ENCODE measurements around the gene CXCR5.

Gene CXCR5

GRCh38 chr11:118923721-118924587 lies 40.3 kb downstream of the CXCR5 start:
- DNase-seq: no peak
- no peaks in the 10 kb centered on the region for H3K36me3 ChIP-seq
- H3K27me3 ChIP-seq (ENCODE audit: insufficient read depth, low read depth, severe bottlenecking): no peaks in the 10 kb centered on the region
- no peak for TF ChIP-seq CTCF (IDR thresholded peaks at IDR 0.05; ENCODE audit: low read depth, low read length)
- no peak overlapping the region for H3K27ac ChIP-seq
- no peaks in the 10 kb centered on the region for H3K9me3 ChIP-seq (ENCODE audit: severe bottlenecking)
- H3K4me3 ChIP-seq (ENCODE audit: low read depth, low read length): peak overlapping the region; percentile 76

- Histone ChIP-seq H3K27me3 (ENCODE audit: insufficient read depth, low read depth, severe bottlenecking) (no peaks in the 10 kb centered on the region), H3K4me3 (ENCODE audit: low read depth, low read length) (peak overlapping the region; percentile 76), H3K9me3 (ENCODE audit: severe bottlenecking) (no peaks in the 10 kb centered on the region), H3K36me3 (no peaks in the 10 kb centered on the region), H3K27ac (peak overlapping the region; percentile 3; the same call in 1 of the 2 replicates)
- TF ChIP-seq CTCF (IDR thresholded peaks at IDR 0.05; ENCODE audit: low read depth, low read length): 0 out of 2 replicates have a peak, but pooled peaks have one; percentile 1
- peak; percentile 59 for DNase-seq
Observed at GRCh38 chr11:118924591-118925585, 41.2 kb downstream of the CXCR5 start.

- no peak for DNase-seq
Observed at GRCh38 chr11:118927554-118928100, 43.9 kb downstream of the CXCR5 start.

GRCh38 chr11:118928101-118928869 lies 44.6 kb downstream of the CXCR5 start:
- peak; percentile 96 for TF ChIP-seq CTCF (IDR thresholded peaks at IDR 0.05; ENCODE audit: low read depth, low read length)
- peak; percentile 91 for DNase-seq
- H3K27ac ChIP-seq: peak overlapping the region; percentile 66

More at GRCh38 chr11:118927554-118928100, 43.9 kb downstream of the CXCR5 start:
- H3K4me3 ChIP-seq (ENCODE audit: low read depth, low read length): peak overlapping the region; percentile 61; the same call in 1 of the 2 replicates
- no peaks in the 10 kb centered on the region for H3K36me3 ChIP-seq
- H3K9me3 ChIP-seq (ENCODE audit: severe bottlenecking): no peaks in the 10 kb centered on the region
- no peaks in the 10 kb centered on the region for H3K27me3 ChIP-seq (ENCODE audit: insufficient read depth, low read depth, severe bottlenecking)
- H3K27ac ChIP-seq: no peak overlapping the region
- no peak for TF ChIP-seq CTCF (IDR thresholded peaks at IDR 0.05; ENCODE audit: low read depth, low read length)

More at GRCh38 chr11:118928101-118928869, 44.6 kb downstream of the CXCR5 start:
- Histone ChIP-seq H3K36me3 (no peaks in the 10 kb centered on the region), H3K4me3 (ENCODE audit: low read depth, low read length) (peak overlapping the region; percentile 61), H3K27me3 (ENCODE audit: insufficient read depth, low read depth, severe bottlenecking) (no peaks in the 10 kb centered on the region), H3K9me3 (ENCODE audit: severe bottlenecking) (no peaks in the 10 kb centered on the region)
